Right lobe of liver (tissue), 6 donors: ENCODE measurements around the gene FLRT1. TPM values are rescaled to one million over a fixed set of nuclear protein-coding genes. Genes with fewer than 3 reads are reported as not detected.

Source experiments
- ATAC-seq, 4 donors: fragments of 200-7000 bp; cut with Tn5 transposase; one replicate each; pipeline ENCODE4 v1.9.1; 2020; ENCODE audit warnings: mild to moderate bottlenecking in 4 of 4, moderate library complexity in 4 of 4
- DNase-seq, 3 donors: peaks; one replicate each; pipeline ENCODE4 v3.0.0-alpha.2; 2020
- H3K27ac ChIP-seq, 3 donors: fragments of 200-600 bp; one replicate each; pipeline ENCODE4 v1.8.0; 2022
- H3K27me3 ChIP-seq, 2 donors: fragments of 200-600 bp; one replicate each; pipeline ENCODE4 v1.8.0; 2022
- H3K36me3 ChIP-seq, 4 donors: fragments of 200-600 bp; sonication (generic) in 1 of 4; one replicate each; pipeline versions ENCODE4 v1.5.1 to v1.8.0; 2017 to 2022; ENCODE audit warnings: control low read depth in 1 of 4
- H3K4me1 ChIP-seq, 4 donors: fragments of 200-600 bp; sonication (generic) in 1 of 4; one replicate each; pipeline versions ENCODE4 v1.5.1 to v1.8.0; 2017 to 2022; ENCODE audit warnings: control low read depth in 1 of 4
- H3K4me3 ChIP-seq, 3 donors: fragments of 200-600 bp; one replicate each; pipeline ENCODE4 v1.8.0; 2022
- H3K9me3 ChIP-seq, 4 donors: fragments of 200-600 bp; sonication (generic) in 1 of 4; one replicate each; pipeline versions ENCODE4 v1.5.1 to v1.8.0; 2017 to 2022; ENCODE audit warnings: control low read depth in 1 of 4
- CTCF ChIP-seq, 4 donors: fragments of 200-600 bp in 3 of 4; fragments of 450-650 bp in 1 of 4; IDR thresholded peaks; one replicate each; pipeline versions ENCODE4 v1.5.1 to v1.8.0; 2016 to 2022; ENCODE audit warnings: antibody characterized with exemption in 4 of 4, mild to moderate bottlenecking in 2 of 4
- POLR2A ChIP-seq: fragments of 450-650 bp; IDR thresholded peaks from one replicate; pipeline ENCODE4 v1.6.1; 2017; ENCODE audit warnings: antibody characterized with exemption, mild to moderate bottlenecking
- WGBS: methylation state at CpG from one replicate; pipeline ENCODE4 v1.1.6; 2018; ENCODE audit warnings: low coverage, low lambda C conversion rate; ENCODE audit not compliant: insufficient coverage; ENCODE audit errors: missing lambda C conversion rate; 5-methylcytosine and 5-hydroxymethylcytosine counted together
- intact Hi-C, 2 donors: fragments of 100-400 bp; cut with DNase I; formaldehyde crosslinking; loops; one replicate each; pipeline versions ENCODE4 v1.11.2 to v1.14.1; 2022
- total RNA-seq, 6 experiments: library from RNA; depleted of rRNA in 2 of 6; stranded (reverse); fragments of >200 nt in 2 of 6; fragmentation: NEBNext Ultra II Directional in 3 of 6; extraction: Animal tissue kit (Norgen Biotek cat#: 25700) in 3 of 6; gene quantifications; one replicate each; pipeline versions ENCODE4 v1.1.0 to v1.2.4, GENCODE V29; 2016 to 2023
- donor health status: DM: no; HTN: yes; CAD: no.
- donor health status: DM: no; HTN: no; CAD: no.
- donor health status: DM: no; HTN: no; CAD: no.
- donor health status: DM: no; HTN: yes; CAD: no.
- donor health status: DM: no; HTN: yes; CAD: no.

FLRT1 gene
- total RNA-seq, 6 experiments from 2014 or later = 0.12 TPM; not detected in 5

- Histone ChIP-seq H3K4me3 (no peak overlapping the region), H3K27ac (no peak overlapping the region), H3K36me3 (no peaks in the 10 kb centered on the region), H3K9me3 (no peaks in the 10 kb centered on the region), H3K4me1 (peaks cover 0 to 6% (median 0%) of the 10 kb centered on the region in 4 donors), H3K27me3 (no peaks in the 10 kb centered on the region)
- TF ChIP-seq POLR2A (no peak), CTCF (IDR thresholded peaks at IDR 0.05) (no peak)
- WGBS = 96% methylated on average over 9 of the region's 17 CpGs
- DNase-seq = no peak
- ATAC-seq = no peak
- intact Hi-C loops = no loop called here
These were observed 28.8 kb downstream of the FLRT1 start for GRCh38 chr11:64064374-64065140.

GRCh38 chr11:64065141-64065465, 29.4 kb downstream of the FLRT1 start:
- Histone ChIP-seq H3K4me3 (no peak overlapping the region), H3K27me3 (no peaks in the 10 kb centered on the region), H3K4me1 (peaks cover 0 to 6% (median 0%) of the 10 kb centered on the region in 4 donors), H3K36me3 (no peaks in the 10 kb centered on the region), H3K27ac (no peak overlapping the region), H3K9me3 (no peaks in the 10 kb centered on the region)
- DNase-seq (no peak), ATAC-seq (no peak)
- intact Hi-C loops = no loop called here
- TF ChIP-seq CTCF (IDR thresholded peaks at IDR 0.05) = no peak
- 100% methylated on average over 2 of the region's 11 CpGs for WGBS

- Histone ChIP-seq H3K9me3 (no peaks in the 10 kb centered on the region), H3K27ac (no peak overlapping the region), H3K4me3 (no peak overlapping the region), H3K36me3 (no peaks in the 10 kb centered on the region), H3K27me3 (no peaks in the 10 kb centered on the region), H3K4me1 (peaks cover 0 to 6% (median 0%) of the 10 kb centered on the region in 4 donors)
- intact Hi-C loops = no loop called here
- WGBS = 100% methylated on average over 1 of the region's 10 CpGs
- no peak for DNase-seq
- no peak for TF ChIP-seq CTCF (IDR thresholded peaks at IDR 0.05)
- TF ChIP-seq POLR2A = no peak
- ATAC-seq = no peak
These were observed 30.0 kb downstream of the FLRT1 start for GRCh38 chr11:64065712-64066111.

- Histone ChIP-seq H3K27ac (no peak overlapping the region), H3K27me3 (no peaks in the 10 kb centered on the region), H3K4me3 (no peak overlapping the region), H3K36me3 (no peaks in the 10 kb centered on the region), H3K4me1 (no peaks in the 10 kb centered on the region), H3K9me3 (no peaks in the 10 kb centered on the region)
- no peak for ATAC-seq
- intact Hi-C loops = no loop called here
- no peak for DNase-seq
- TF ChIP-seq POLR2A (no peak), CTCF (IDR thresholded peaks at IDR 0.05) (no peak)
- WGBS = 89% methylated on average over 15 of the region's 26 CpGs
These were observed 31.7 kb downstream of the FLRT1 start for GRCh38 chr11:64067230-64067993.
